ENCODE measurements around the gene SOX6. TPM values are rescaled to one million over a fixed set of nuclear protein-coding genes. Genes with fewer than 3 reads are reported as not detected.
A peak's percentile ranks its signal among the peaks of the same experiment; 100 is the strongest.

The SOX6 gene
- total and polyA plus RNA-seq, 2 of the 13 experiments (the other 11 are each of a cell fraction or from before 2014, with no cell fraction given) = 2.6 to 11.2 TPM

DNA sequence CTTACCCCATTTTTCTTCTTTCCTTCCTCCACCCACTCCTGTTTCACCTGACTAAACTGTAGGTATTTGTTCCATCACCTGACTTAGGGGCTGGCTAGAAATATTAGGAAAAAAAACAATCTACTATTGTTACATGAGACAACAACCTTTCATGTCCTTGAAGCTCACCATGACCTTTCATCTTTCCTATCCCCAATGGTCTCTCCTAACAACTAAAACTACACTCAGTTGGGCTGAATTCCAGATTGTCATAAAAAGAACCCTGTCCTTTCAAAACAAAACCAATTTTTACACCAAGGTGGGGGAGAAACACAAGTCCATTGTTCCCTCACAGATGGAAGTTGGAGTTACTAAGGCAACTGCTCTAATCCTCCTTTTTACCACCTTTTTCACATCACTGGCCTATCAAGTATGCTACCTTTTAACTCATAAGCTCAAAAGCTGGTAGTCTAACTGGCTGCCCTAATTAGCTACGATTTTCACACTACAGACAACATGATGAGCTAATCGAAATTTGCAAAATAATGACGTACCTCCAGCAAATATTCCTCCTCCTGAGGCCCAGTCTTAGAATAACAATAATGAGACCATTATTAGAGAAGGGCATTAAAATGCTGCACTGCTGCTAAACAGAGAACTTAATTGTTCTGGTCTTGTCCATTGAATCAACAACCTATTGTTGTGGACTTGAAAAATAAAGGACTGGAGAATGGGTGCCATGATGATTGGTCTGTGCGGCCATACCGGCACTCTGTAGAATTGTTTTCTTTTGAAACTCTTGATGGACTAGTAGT is 46.5 kb upstream of the SOX6 start (continued):
- TF ChIP-seq ZNF260 (CRISPR knock-in tag; IDR thresholded peaks at IDR 0.05; ENCODE audit: borderline replicate concordance, low read depth) (no peak), ZSCAN31 (CRISPR knock-in tag; IDR thresholded peaks at IDR 0.05; ENCODE audit: low read depth) (no peak), ZBTB3 (CRISPR knock-in tag; IDR thresholded peaks at IDR 0.05; ENCODE audit: borderline replicate concordance, low read depth) (no peak), ZFP82 (CRISPR knock-in tag; IDR thresholded peaks at IDR 0.05; ENCODE audit: borderline replicate concordance) (no peak), ETV6 (CRISPR knock-in tag; conservative IDR thresholded peaks at IDR 0.05) (no peak), RXRB (CRISPR knock-in tag; IDR thresholded peaks at IDR 0.05; ENCODE audit: borderline replicate concordance) (peak; percentile 56; the same call in 1 of the 2 replicates), ZFP36L1 (CRISPR knock-in tag; IDR thresholded peaks at IDR 0.05) (0 out of 2 replicates have a peak, but pooled peaks have one; percentile 39)
- TF ChIP-seq, protein P1, sequence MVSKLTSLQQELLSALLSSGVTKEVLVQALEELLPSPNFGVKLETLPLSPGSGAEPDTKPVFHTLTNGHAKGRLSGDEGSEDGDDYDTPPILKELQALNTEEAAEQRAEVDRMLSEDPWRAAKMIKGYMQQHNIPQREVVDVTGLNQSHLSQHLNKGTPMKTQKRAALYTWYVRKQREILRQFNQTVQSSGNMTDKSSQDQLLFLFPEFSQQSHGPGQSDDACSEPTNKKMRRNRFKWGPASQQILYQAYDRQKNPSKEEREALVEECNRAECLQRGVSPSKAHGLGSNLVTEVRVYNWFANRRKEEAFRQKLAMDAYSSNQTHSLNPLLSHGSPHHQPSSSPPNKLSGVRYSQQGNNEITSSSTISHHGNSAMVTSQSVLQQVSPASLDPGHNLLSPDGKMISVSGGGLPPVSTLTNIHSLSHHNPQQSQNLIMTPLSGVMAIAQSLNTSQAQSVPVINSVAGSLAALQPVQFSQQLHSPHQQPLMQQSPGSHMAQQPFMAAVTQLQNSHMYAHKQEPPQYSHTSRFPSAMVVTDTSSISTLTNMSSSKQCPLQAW (CRISPR knock-in tag; IDR thresholded peaks at IDR 0.05) = no peak; the same call in 1 of the 2 replicates
- TF ChIP-seq, protein P2, sequence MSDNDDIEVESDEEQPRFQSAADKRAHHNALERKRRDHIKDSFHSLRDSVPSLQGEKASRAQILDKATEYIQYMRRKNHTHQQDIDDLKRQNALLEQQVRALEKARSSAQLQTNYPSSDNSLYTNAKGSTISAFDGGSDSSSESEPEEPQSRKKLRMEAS (IDR thresholded peaks at IDR 0.05) = no peak
- TF ChIP-seq, protein P3, sequence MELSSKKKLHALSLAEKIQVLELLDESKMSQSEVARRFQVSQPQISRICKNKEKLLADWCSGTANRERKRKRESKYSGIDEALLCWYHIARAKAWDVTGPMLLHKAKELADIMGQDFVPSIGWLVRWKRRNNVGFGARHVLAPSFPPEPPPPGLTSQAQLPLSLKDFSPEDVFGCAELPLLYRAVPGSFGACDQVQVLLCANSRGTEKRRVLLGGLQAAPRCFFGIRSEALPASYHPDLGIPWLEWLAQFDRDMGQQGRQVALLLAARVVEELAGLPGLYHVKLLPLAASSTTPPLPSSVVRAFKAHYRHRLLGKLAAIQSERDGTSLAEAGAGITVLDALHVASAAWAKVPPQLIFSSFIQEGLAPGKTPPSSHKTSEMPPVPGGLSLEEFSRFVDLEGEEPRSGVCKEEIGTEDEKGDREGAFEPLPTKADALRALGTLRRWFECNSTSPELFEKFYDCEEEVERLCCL (CRISPR knock-in tag; IDR thresholded peaks at IDR 0.05; ENCODE audit: borderline replicate concordance) = no peak
- TF ChIP-seq, protein P4, sequence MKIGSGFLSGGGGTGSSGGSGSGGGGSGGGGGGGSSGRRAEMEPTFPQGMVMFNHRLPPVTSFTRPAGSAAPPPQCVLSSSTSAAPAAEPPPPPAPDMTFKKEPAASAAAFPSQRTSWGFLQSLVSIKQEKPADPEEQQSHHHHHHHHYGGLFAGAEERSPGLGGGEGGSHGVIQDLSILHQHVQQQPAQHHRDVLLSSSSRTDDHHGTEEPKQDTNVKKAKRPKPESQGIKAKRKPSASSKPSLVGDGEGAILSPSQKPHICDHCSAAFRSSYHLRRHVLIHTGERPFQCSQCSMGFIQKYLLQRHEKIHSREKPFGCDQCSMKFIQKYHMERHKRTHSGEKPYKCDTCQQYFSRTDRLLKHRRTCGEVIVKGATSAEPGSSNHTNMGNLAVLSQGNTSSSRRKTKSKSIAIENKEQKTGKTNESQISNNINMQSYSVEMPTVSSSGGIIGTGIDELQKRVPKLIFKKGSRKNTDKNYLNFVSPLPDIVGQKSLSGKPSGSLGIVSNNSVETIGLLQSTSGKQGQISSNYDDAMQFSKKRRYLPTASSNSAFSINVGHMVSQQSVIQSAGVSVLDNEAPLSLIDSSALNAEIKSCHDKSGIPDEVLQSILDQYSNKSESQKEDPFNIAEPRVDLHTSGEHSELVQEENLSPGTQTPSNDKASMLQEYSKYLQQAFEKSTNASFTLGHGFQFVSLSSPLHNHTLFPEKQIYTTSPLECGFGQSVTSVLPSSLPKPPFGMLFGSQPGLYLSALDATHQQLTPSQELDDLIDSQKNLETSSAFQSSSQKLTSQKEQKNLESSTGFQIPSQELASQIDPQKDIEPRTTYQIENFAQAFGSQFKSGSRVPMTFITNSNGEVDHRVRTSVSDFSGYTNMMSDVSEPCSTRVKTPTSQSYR (CRISPR knock-in tag; IDR thresholded peaks at IDR 0.05; ENCODE audit: borderline replicate concordance) = peak; percentile 57; the same call in 1 of the 2 replicates
- TF ChIP-seq, protein P5, sequence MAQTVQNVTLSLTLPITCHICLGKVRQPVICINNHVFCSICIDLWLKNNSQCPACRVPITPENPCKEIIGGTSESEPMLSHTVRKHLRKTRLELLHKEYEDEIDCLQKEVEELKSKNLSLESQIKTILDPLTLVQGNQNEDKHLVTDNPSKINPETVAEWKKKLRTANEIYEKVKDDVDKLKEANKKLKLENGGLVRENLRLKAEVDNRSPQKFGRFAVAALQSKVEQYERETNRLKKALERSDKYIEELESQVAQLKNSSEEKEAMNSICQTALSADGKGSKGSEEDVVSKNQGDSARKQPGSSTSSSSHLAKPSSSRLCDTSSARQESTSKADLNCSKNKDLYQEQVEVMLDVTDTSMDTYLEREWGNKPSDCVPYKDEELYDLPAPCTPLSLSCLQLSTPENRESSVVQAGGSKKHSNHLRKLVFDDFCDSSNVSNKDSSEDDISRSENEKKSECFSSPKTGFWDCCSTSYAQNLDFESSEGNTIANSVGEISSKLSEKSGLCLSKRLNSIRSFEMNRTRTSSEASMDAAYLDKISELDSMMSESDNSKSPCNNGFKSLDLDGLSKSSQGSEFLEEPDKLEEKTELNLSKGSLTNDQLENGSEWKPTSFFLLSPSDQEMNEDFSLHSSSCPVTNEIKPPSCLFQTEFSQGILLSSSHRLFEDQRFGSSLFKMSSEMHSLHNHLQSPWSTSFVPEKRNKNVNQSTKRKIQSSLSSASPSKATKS (CRISPR knock-in tag; IDR thresholded peaks at IDR 0.05) = no peak
- TF ChIP-seq, protein P6, sequence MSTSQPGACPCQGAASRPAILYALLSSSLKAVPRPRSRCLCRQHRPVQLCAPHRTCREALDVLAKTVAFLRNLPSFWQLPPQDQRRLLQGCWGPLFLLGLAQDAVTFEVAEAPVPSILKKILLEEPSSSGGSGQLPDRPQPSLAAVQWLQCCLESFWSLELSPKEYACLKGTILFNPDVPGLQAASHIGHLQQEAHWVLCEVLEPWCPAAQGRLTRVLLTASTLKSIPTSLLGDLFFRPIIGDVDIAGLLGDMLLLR (CRISPR knock-in tag; IDR thresholded peaks at IDR 0.05) = no peak
